ENCODE measurements around the gene ODAD3.
"Not testable (repeated sequence)": the region's sequence is repeated elsewhere in the genome, so short reads cannot be mapped to it uniquely, and the experiment has no call there.

Gene ODAD3

GRCh38 chr19:11418549-11419506 is 16.1 kb downstream of the ODAD3 start, which contains the start of gene RGL3:
TSS of gene RGL3 (minus strand) at chr19:11419314. CDS start at chr19:11419278, 36 bp downstream.
- H3K36me3 ChIP-seq (ENCODE audit: insufficient read depth, low read length) = no peaks in the 10 kb centered on the region
- TF ChIP-seq FOXP2 (optimal IDR thresholded peaks at IDR 0.05; ENCODE audit: control extremely low read depth, extremely low read length, insufficient read depth) (no peak), POLR2AphosphoS5 (IDR thresholded peaks at IDR 0.05; ENCODE audit: borderline replicate concordance, low read depth, low read length) (no peak), EZH2 (IDR thresholded peaks at IDR 0.05) (no peak)
- no peak for DNase-seq (ENCODE audit: low read depth, low spot score)
- no peak within 1 kb of the TSS for H3K27ac ChIP-seq
- no peak within 1 kb of the TSS for H3K4me3 ChIP-seq
- no peaks in the 10 kb centered on the region for H3K9me3 ChIP-seq (ENCODE audit: low read depth, low read length)
- no peak within 1 kb of the TSS for H3K9ac ChIP-seq (ENCODE audit: insufficient read length)

GRCh38 chr19:11418094-11418548 is 16.8 kb downstream of the ODAD3 start:
- no peak overlapping the region for H3K9ac ChIP-seq (ENCODE audit: insufficient read length)
- DNase-seq (ENCODE audit: low read depth, low spot score) = no peak
- H3K9me3 ChIP-seq (ENCODE audit: low read depth, low read length) = no peaks in the 10 kb centered on the region
- H3K4me3 ChIP-seq = no peak overlapping the region
- TF ChIP-seq EZH2 (IDR thresholded peaks at IDR 0.05) (no peak), POLR2AphosphoS5 (IDR thresholded peaks at IDR 0.05; ENCODE audit: borderline replicate concordance, low read depth, low read length) (no peak), FOXP2 (optimal IDR thresholded peaks at IDR 0.05; ENCODE audit: control extremely low read depth, extremely low read length, insufficient read depth) (no peak)
- H3K36me3 ChIP-seq (ENCODE audit: insufficient read depth, low read length) = no peaks in the 10 kb centered on the region
- no peak overlapping the region for H3K27ac ChIP-seq

GRCh38 chr19:11416346-11417052 is 18.4 kb downstream of the ODAD3 start:
- Histone ChIP-seq H3K27ac (no peak overlapping the region), H3K9me3 (ENCODE audit: low read depth, low read length) (no peaks in the 10 kb centered on the region), H3K9ac (ENCODE audit: insufficient read length) (no peak overlapping the region), H3K36me3 (ENCODE audit: insufficient read depth, low read length) (no peaks in the 10 kb centered on the region), H3K4me3 (no peak overlapping the region)
- TF ChIP-seq FOXP2 (optimal IDR thresholded peaks at IDR 0.05; ENCODE audit: control extremely low read depth, extremely low read length, insufficient read depth) = no peak
- no peak for TF ChIP-seq EZH2 (IDR thresholded peaks at IDR 0.05)
- TF ChIP-seq POLR2AphosphoS5 (IDR thresholded peaks at IDR 0.05; ENCODE audit: borderline replicate concordance, low read depth, low read length) = no peak
- no peak for DNase-seq (ENCODE audit: low read depth, low spot score)

- no peak overlapping the region for H3K4me3 ChIP-seq
- no peaks in the 10 kb centered on the region for H3K36me3 ChIP-seq (ENCODE audit: insufficient read depth, low read length)
- H3K27ac ChIP-seq = no peak overlapping the region
- H3K9ac ChIP-seq (ENCODE audit: insufficient read length) = no peak overlapping the region
- TF ChIP-seq EZH2 (IDR thresholded peaks at IDR 0.05) = no peak
- no peak for TF ChIP-seq FOXP2 (optimal IDR thresholded peaks at IDR 0.05; ENCODE audit: control extremely low read depth, extremely low read length, insufficient read depth)
- no peak for TF ChIP-seq POLR2AphosphoS5 (IDR thresholded peaks at IDR 0.05; ENCODE audit: borderline replicate concordance, low read depth, low read length)
- no peak for DNase-seq (ENCODE audit: low read depth, low spot score)
- H3K9me3 ChIP-seq (ENCODE audit: low read depth, low read length) = no peaks in the 10 kb centered on the region
These were observed 20.4 kb downstream of the ODAD3 start for GRCh38 chr19:11414544-11414943.

GRCh38 chr19:11410682-11411081 is 24.2 kb downstream of the ODAD3 start:
- no peak for TF ChIP-seq POLR2AphosphoS5 (IDR thresholded peaks at IDR 0.05; ENCODE audit: borderline replicate concordance, low read depth, low read length)
- no peak for TF ChIP-seq EZH2 (IDR thresholded peaks at IDR 0.05)
- TF ChIP-seq FOXP2 (optimal IDR thresholded peaks at IDR 0.05; ENCODE audit: control extremely low read depth, extremely low read length, insufficient read depth) = no peak

GRCh38 chr19:11408591-11408990 is 26.3 kb downstream of the ODAD3 start:
- no peak for TF ChIP-seq EZH2 (IDR thresholded peaks at IDR 0.05)
- no peak for TF ChIP-seq FOXP2 (optimal IDR thresholded peaks at IDR 0.05; ENCODE audit: control extremely low read depth, extremely low read length, insufficient read depth)
- TF ChIP-seq POLR2AphosphoS5 (IDR thresholded peaks at IDR 0.05; ENCODE audit: borderline replicate concordance, low read depth, low read length) = no peak
- H3K27ac ChIP-seq = no peak overlapping the region
- H3K9ac ChIP-seq (ENCODE audit: insufficient read length) = no peak overlapping the region
- H3K4me3 ChIP-seq = no peak overlapping the region
- H3K36me3 ChIP-seq (ENCODE audit: insufficient read depth, low read length) = no peaks in the 10 kb centered on the region
- no peak for DNase-seq (ENCODE audit: low read depth, low spot score)
- H3K9me3 ChIP-seq (ENCODE audit: low read depth, low read length) = no peaks in the 10 kb centered on the region

More at GRCh38 chr19:11410682-11411081, 24.2 kb downstream of the ODAD3 start:
- DNase-seq (ENCODE audit: low read depth, low spot score) = no peak
- Histone ChIP-seq H3K9me3 (ENCODE audit: low read depth, low read length) (no peaks in the 10 kb centered on the region), H3K9ac (ENCODE audit: insufficient read length) (no peak overlapping the region), H3K27ac (no peak overlapping the region), H3K4me3 (no peak overlapping the region), H3K36me3 (ENCODE audit: insufficient read depth, low read length) (no peaks in the 10 kb centered on the region)

GRCh38 chr19:11406703-11407236 is 28.2 kb downstream of the ODAD3 start:
- not testable (repeated sequence) for H3K9ac ChIP-seq (ENCODE audit: insufficient read length); H3K4me3 ChIP-seq; H3K27ac ChIP-seq; DNase-seq (ENCODE audit: low read depth, low spot score); H3K9me3 ChIP-seq (ENCODE audit: low read depth, low read length); H3K36me3 ChIP-seq (ENCODE audit: insufficient read depth, low read length)
